Stimulated activated CD4-positive, alpha-beta T cell treated with anti-CD3 and anti-CD28 coated beads, Interleukin-1b, Interleukin-23, amount 100 ng/mL, for 4 hours (primary cell): ENCODE measurements around the gene PPP2R2B.

Experiments used
- DNase-seq, 2 donors: peaks; one replicate each; pipeline ENCODE4 v3.0.0-alpha.2; 2020; ENCODE audit warnings: low read depth in 2 of 2

Gene PPP2R2B

DNA sequence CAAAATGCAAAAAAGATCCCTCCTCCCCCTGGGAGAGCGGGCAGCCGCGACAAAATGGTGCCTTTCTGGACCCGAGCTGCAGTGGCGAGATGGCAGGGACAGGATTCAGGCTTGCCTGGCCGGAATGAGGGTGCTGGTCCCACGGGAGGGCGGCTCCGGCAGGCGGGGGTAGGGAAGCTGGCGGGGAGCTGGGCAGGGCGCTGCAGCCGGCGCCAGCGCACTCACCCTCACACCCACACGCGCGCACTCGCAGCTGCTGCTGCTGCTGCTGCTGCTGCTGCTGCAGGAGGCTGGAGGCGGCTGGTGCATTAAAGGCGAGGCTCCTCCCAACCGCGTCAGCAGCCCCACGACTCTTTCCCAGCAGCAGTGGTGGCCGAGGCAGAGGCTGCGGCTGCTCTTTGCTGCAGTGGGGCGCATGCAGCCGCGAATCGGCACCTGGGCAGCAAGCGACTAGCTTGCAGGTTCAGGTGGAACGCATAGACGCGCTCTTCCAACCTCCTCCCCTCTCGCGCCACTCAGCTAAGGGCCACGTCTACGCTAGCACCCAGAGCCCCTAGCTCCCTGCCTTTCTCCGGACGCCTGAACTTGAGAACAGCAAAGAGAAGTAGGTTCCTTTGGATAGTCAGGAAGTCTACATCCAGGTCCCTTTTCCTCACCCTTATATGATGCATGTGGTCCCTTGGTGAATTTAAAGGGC lies at the start of gene PPP2R2B:
PPP2R2B (minus strand) TSS at position 282 of the 697 bp plus-strand sequence.
- peak in 1 of 2 donors; percentile 13 for DNase-seq

DNA sequence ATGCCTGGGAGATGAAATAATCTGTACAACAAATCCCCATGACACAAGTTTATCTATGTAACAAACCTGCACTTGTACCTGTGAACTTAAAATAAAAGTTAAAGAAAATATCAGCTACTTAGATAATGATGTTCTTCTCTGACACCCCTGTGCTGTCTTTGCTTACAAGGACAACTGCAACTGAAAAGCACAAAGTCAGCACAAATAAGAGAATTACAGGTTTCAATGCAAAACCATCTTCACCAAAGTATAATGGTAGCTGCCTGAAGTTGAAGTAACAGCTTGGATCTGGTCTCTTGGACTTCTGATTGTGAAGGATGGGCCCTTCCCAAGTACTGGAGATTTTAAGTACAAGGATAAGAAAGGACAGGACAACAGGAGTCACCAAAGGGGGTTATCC lies 45.6 kb upstream of the PPP2R2B start:
- no peak for DNase-seq

DNA sequence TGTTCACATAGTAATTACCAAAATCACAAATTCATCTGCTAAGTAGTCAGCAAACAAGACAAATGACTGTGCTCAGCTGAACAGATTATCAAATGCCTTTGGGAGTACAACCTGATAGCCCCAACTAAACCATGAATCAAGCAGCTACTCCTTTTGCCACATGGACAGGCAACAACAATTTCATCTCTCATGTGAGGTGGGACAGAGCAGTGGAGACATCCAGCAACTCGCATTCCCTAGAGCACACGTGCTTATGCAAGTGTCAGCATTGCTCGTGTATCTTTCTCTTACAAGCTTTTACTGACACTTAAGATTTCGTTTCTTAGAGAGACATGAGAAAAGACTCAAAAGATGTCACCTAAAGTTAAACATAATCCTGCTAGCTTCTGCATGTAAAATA lies 42.7 kb upstream of the PPP2R2B start:
- no peak for DNase-seq

DNA sequence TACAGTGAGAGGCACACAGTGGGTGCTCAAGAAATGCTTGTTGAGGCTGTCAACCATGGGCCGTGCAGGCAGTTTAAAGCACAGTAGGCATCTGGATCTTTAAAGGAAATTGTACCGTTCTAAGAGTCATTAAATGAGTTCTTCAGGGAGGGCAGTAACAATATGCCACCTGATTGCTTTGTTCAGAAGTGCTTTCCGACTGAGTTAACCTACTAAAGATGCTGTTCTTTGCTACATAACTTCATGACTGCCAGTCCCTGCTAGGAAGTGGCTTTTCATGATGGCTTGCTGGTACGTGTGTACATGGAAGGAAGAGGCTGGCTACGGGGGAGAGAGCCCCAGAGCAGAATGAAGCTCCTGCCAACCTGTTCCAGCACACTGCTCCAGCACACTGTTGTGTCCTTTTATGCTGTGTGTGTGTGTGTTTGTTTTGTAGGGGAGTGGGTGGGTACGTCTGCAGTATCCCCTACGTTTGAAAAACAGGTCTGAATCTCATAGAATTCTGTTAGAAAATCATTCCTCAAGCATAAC lies 41.9 kb upstream of the PPP2R2B start:
- no peak for DNase-seq

DNA sequence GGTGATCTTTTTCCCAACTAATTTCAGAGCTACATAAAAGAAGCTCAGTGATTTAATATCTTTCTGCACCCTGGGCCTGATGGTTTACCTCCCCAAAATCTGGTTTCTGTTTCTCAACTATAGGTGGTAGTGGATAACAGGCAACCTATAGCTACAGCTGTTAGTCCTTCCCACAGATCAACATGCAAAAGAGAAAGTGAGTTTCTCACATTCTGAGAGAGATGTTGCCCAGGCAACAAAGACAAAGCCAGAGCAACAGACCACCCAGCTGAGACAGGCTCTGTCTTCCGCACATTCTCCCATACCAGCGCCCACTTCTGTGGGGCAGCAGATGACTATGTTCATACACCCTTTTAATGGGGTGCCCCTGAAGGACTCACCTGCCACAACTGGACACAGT lies 40.7 kb upstream of the PPP2R2B start:
- DNase-seq = no peak

DNA sequence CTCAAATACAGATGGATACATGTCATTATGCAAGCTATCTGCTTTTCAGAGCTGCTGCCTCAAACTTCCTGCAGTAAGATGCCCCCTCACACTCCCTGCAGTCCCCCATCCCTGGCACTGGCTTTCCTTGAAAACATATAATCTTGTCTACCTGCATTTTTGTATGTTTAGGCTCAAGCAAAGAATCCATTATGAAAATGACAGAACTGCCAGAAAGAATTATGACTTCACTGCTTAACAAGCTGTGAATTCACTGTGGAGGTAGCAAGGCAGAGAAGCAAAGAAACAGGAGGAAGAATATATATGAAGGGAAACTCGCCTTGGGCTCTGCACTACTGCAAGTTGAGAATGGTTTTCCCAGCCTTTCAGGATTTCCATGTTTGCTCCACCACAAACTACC lies 39.4 kb upstream of the PPP2R2B start:
- DNase-seq = no peak

DNA sequence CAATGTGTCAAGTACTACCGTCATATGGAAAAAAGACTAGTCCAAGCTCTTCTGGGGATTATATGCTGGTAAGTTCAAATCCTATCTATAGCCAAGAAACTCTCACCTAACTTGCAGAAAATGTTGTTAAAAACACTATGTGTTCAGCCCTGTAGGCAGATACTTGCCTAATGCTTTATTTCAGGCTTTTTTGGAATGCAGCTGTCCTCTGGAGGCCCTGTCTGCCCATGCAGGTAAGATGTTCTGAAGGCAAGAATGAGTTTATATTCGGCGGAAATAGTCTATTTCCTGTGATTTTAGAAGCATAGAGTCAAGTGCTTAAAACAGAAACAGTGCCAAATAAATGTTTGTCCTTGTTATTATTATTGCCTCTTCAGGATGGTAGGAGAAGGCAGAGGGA lies 34.3 kb upstream of the PPP2R2B start:
- no peak for DNase-seq

DNA sequence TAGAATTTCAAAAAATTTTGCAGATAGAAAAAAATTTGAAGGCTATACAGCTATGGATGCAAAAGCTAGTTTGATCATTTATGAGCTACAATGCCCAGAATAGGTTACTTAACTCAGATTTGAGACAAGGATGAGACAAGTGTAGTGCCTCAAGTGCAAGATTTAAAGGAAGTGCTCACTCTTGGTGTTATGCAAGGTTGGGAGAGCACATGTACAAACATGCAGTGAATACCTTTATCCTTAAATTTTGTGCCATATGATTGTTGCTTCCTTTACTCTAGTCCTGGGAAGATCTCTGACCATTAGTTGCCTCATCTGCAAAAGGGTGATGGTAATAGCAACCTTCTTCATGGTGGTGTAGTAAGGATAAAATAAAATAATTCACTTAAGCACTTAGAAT lies 31.7 kb upstream of the PPP2R2B start:
- DNase-seq = no peak

DNA sequence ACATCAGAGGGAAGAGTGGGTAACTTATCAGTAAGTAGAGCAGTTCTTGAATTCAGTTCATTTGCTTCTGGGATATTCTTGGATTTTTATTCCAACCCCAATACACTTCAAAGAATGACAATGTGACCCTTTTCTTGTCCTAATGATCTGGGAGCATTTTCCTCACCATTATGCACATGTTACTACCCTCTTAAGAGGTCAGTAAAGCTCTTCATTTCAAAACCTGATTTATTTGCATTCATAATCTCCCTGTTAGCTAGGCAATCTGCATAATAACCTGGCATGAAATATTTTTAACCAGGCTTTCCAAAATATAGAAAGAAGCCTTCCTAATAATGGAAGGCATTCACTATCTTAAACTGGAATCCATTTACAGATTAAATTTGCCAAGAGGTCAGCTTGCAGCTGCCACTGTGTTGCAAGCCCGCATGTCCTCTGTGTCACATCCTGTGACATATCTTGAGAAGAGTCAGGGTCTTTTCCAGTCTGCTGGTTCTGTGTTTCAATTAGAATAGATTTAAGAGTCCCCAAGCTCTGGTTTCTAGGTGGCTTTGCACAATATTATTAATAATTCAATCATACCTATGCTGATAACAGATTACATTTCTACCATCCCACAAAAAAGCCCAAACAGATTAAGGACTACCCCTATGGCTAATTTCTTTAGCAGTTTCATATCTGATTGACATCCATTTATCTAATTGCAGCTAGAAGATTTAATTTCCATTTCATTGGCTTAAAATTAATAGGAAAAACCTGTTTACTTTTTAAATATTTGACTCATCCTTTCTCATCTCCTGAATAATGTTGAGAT lies 30.9 kb upstream of the PPP2R2B start:
- DNase-seq = no peak

DNA sequence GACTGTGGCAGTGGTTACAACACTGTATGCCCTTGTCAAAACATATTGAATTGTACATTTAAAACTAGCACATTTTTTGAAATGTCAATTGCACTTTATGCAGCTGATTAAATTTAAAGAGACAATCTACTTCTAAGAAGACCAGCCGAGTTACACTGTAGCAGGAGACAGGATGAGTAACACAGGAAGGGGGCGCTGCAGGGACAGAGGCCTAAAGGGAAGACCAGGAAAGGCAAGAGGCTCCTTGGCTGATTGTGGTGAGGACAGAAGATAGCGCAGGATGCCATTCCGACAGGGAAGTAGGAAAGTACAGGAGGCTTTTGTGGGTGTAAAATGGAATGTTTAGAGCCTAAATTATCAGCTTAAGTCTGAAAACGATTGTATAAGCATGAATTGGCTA lies 28.2 kb upstream of the PPP2R2B start:
- DNase-seq = no peak

DNA sequence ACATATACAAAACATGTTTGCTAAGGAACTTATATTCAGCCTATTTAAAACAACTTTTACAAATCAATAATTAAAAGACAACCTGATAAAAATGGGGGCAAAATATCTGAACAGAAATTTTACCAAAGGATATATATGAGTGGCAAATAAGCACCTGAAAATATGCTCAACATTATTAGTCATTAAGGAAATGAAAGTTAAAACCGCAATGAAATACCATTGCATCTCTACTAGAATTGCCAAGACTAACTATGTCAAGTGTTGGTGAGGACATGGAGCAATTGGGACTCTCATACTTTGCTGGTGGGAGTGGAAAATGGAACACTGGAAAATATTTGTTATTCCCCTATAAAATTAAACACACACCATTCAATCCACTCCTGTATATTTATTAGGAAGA lies 26.3 kb upstream of the PPP2R2B start:
- DNase-seq = no peak

DNA sequence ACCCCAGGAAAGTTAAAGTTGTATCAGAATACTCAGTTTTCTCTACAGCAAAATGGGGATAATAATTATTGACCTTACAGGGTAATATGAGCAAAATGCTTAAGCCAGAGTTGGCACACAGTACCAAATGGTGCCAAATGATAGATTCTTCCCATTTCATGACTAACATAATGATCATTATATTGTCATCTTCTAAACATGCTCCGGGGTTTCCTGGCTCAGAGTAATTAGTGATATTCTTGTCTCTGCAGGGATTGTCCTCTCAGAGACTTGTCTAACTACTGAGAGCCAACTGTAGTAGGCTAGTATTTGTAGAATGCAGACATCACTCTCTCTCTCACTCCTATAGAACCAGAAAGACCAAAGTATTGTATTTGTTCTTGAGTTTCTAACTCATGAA lies 25.2 kb upstream of the PPP2R2B start:
- DNase-seq = no peak

DNA sequence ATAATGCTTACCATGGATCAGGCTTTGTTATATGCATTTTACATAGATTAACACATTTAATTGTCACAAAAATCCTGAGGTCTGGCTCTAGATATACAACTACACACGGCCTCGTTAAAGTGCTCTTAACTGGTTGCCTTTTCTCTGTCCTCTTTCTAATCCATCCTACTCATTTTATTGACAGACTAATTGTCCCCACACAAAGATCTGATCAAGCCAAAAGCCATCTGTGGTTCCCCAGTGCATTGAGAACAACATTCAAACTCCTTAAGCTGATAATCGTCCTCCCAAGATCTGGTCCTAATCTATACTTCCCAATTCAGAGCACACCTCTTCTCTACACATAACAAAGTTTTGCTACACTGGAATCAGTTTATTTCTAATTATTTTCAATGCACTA lies 23.9 kb upstream of the PPP2R2B start:
- no peak for DNase-seq

DNA sequence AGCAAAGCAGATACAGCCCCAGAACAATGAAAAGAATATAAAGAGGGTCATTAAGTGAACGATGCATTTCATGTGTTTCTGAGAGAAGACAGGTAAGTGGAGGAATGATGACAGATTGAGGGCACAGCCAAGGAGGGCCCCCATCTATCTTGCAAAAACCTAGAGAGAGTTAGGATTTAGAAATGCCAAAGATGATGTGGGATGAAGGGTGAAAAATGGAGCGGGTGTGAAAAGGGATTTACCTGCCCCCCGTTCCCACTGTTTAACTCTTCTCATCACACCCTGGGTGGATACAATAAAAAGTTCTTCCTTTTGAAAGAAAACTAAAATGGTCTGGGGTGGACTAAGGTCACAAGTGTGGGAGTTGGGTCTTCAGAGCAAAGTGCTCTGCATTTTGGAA lies 18.5 kb upstream of the PPP2R2B start:
- no peak for DNase-seq

DNA sequence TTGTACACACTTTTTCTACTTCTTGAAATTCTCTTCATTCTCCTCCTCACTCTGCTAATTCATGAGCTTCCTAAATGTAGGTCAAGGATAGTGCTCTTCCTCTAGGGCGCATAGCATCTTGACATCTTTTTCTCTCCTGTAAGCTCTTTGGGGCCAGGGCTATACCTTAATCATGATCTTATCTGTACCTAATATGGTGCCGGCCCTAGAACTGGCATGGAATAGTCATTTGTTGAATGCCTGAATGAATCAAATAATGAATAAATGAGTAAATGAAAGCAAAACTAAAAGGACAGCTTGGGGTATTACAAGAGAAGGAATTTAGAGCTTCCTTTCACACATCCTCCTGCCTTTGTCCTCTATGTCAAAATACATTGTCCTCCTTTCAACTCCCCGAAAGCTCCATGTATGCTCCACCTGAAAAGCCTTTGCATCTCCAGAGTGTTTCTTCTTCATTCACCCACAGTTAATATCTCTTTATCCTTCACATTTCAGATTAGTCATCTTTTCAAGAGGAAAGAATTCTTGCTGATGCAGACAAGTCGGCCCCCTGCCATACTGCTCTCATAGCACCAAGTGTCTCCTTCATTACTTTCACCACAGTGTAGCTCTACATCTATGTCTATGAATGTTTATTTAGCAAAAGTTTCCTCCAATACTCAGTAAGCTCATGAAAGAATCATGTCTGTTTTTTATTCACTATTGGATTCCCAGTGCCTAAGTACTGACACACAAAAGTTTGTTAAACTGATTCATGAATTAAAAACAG lies 16.4 kb upstream of the PPP2R2B start:
- DNase-seq = no peak

DNA sequence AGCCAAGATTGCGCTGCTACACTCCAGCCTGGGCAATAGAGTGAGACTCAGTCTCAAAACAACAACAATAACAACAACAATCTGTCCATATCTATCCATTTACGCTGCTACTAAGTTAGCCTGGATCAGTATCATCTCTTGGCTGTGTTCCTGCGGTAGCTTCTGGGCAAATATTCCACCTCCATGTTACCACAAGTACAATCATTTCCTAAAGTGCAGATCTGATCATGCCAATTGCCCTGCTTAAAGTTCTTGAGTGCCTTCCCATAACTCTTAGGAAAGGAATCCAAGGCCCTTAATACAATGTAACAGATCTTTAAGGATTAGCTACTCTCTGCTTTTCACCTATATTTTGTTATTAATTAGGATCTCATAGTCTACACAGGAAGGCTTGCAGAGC lies 15.4 kb upstream of the PPP2R2B start:
- DNase-seq = no peak

DNA sequence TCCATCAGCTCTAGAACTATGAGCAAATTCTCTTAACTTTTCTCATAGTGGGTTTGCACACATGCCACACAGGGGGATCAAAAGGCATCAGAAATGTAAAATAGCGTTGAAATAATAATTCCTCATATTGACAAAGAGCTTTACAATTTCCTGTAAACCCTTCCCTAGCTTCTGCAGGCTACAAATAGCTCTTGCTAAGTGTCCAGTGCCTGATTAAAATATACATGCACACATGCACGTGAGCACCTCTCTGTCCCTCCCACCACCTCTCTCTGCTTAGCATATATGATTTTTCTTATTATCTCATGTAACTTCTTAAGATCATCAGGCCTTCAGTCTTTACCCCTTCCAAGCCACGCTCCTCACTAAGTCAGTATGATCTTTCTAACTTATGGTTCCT lies 13.7 kb upstream of the PPP2R2B start:
- DNase-seq = no peak

DNA sequence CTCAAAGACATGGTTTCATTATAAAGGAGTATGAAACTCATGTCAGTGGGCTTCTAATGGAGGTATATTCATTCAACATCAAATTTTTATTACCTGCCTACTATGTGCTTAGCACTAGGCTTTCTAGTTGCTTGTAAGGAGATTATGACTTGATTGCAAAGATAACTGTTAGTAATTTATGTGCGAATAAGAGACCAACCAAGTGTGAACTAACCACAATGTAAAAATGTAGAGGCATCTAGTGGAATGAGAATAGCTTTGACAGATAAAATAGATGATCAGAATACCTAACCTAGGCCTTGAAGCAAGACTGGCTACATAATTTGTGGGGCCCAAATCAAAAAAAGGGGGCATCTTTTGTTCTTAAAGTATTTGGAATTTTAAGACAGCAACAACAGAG lies 13.0 kb upstream of the PPP2R2B start:
- no peak for DNase-seq

DNA sequence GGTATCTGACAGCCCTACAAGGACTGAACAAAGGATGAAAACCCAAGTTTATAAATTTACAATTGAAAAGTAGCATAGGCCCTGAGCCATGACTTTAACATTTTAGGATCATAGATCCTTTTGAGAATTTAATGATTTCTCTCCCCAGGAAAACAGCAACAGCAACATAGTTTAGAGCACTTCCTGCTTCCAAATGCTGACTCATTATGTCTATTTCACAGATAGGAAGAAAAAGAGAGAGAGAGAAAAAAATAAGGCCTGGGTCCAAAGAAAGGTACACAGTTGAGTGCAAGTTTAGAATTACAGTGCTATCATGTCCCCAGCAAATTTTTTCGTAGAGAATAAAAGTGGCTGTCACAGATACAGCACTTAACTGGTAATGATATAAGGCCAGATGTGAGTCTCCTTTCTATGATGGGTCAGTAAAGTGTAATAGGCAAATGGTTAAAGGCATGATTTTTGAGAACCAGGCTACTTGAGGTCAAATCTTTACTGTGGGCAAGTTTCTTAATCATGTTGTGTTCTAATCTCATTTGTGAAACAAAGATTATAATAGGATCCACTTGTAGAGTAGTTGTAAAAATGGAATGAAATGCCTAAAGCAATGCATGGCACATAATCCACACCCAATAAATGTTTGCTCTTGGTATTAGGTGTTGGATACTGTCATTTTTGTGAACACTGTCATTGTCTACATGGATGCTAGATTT lies 12.3 kb upstream of the PPP2R2B start:
- DNase-seq = no peak

DNA sequence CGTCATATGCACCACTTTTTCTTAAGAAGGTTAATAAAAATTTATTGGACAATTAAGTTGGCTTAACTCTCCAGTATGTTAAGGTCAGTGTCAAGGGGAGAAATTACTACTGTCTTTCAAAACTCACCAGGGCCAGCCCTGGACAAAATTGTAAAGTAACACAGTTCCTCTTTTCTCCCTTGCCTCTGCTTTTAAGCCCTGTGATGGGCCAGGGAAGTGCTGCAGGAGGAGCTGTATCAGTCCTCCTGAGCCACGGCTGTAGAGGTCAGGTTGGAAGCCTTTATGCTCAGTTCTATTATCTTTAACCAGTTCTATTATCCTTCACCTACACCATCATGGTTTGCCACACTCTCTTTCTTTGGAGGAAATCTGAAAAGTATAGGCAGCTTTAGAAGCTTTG lies 11.5 kb upstream of the PPP2R2B start:
- no peak for DNase-seq

DNA sequence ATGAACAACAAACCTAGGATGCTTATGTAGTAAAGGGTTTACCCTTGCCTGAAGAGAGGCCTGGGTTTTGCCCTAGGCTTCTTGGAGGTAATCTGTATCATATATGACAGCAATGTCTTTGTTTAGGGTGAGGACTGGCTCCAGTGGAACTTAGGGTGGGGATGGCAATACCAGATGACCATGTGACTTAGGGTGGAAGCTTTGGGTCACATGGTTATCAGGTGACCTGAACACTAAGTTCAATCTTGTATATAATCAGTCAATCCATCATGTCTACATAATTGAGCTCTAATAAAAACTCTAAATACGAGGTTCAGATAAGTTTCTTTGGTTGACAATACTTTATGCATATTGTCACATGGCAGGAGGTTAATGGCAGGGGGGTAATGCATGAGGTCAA lies 10.6 kb upstream of the PPP2R2B start:
- no peak for DNase-seq
